Esophagus squamous epithelium (tissue), 5 donors: ENCODE data around the gene CD1C. TPM values are rescaled to one million over a fixed set of nuclear protein-coding genes. Genes with fewer than 3 reads are reported as not detected.

ENCODE experiments used
- DNase-seq: peaks from one replicate; lab custom pipeline; 2025; lab: John Stamatoyannopoulos, UW
- H3K27ac ChIP-seq, 4 donors: fragments of 200-600 bp; sonication (generic); one replicate each; pipeline ENCODE4 v1.5.1; 2016 to 2019; ENCODE audit warnings: mild to moderate bottlenecking in 1 of 4
- H3K27me3 ChIP-seq, 4 donors: fragments of 200-600 bp; sonication (generic); 1 replicate in 3 of 4; 2 replicates in 1 of 4; pipeline versions ENCODE4 v1.5.1 to v1.6.0; 2017 to 2021; ENCODE audit warnings: antibody characterized with exemption in 1 of 4
- H3K36me3 ChIP-seq, 3 donors: fragments of 200-600 bp; sonication (generic); one replicate each; pipeline ENCODE4 v1.5.1; 2016 to 2019
- H3K4me1 ChIP-seq, 3 donors: fragments of 200-600 bp; sonication (generic); one replicate each; pipeline ENCODE4 v1.5.1; 2017 to 2019
- H3K4me3 ChIP-seq, 4 donors: fragments of 200-600 bp; sonication (generic); 1 replicate in 3 of 4; 2 replicates in 1 of 4; pipeline ENCODE4 v1.5.1; 2016 to 2019; ENCODE audit warnings: mild to moderate bottlenecking in 2 of 4, moderate library complexity in 1 of 4
- H3K9me3 ChIP-seq, 3 donors: fragments of 200-600 bp; sonication (generic); one replicate each; pipeline ENCODE4 v1.5.1; 2016 to 2019
- CTCF ChIP-seq, 6 experiments: fragments of 450-650 bp in 4 of 6; fragments of 200-600 bp in 2 of 6; sonication (generic) in 2 of 6; IDR thresholded peaks; one replicate each; pipeline ENCODE4 v1.5.1; 2016 to 2019; ENCODE audit warnings: antibody characterized with exemption in 6 of 6, mild to moderate bottlenecking in 4 of 6, moderate library complexity in 4 of 6
- POLR2A ChIP-seq, 4 donors: fragments of 450-650 bp; IDR thresholded peaks; one replicate each; pipeline ENCODE4 v1.6.1; 2017; ENCODE audit warnings: antibody characterized with exemption in 4 of 4, mild to moderate bottlenecking in 4 of 4, moderate library complexity in 3 of 4
- WGBS, 2 donors: methylation state at CpG; one replicate each; pipeline ENCODE4 v1.1.5; 2018; 5-methylcytosine and 5-hydroxymethylcytosine counted together
- intact Hi-C: fragments of 100-400 bp; cut with DNase I; formaldehyde crosslinking; loops from one replicate; pipeline ENCODE4 v1.15.0; 2022
- total RNA-seq, 4 donors: library from RNA; depleted of rRNA; stranded (reverse); fragments of >200 nt; gene quantifications; one replicate each; pipeline ENCODE4 v1.1.0, GENCODE V29; 2016
- donor health status: DM: yes; HTN: yes; CAD: no.

Gene CD1C
- total RNA-seq, result 1 to 10 TPM in 2 of 4 donors, under 1 TPM in 1, not detected in 1; 0.72 to 4.0 (median 2.2) TPM

GRCh38 chr1:158289811-158290210 is at the start of gene CD1C:
CD1C (plus strand) TSS chr1:158289923; CDS start chr1:158290065, 142 bp downstream.
- Histone ChIP-seq H3K4me1 (no peaks in the 10 kb centered on the region), H3K27ac (no peak within 1 kb of the TSS), H3K9me3 (no peaks in the 10 kb centered on the region), H3K27me3 (no peaks in the 10 kb centered on the region), H3K36me3 (no peaks in the 10 kb centered on the region), H3K4me3 (no peak within 1 kb of the TSS)
- no peak for DNase-seq
- 57 to 81% methylated on average over 4 of the region's 4 CpGs for WGBS, 2 donors
- intact Hi-C loops, result no loop called here
- TF ChIP-seq POLR2A (IDR thresholded peaks at IDR 0.05) (no peak), CTCF (IDR thresholded peaks at IDR 0.05) (no peak)

- no peaks in the 10 kb centered on the region for H3K36me3 ChIP-seq
- no peak overlapping the region for H3K4me3 ChIP-seq
- no peaks in the 10 kb centered on the region for H3K9me3 ChIP-seq
- intact Hi-C loops, result no loop called here
- no peak for TF ChIP-seq CTCF (IDR thresholded peaks at IDR 0.05)
- TF ChIP-seq POLR2A (IDR thresholded peaks at IDR 0.05), result no peak
- WGBS, 2 donors, result 61 to 66% methylated on average over 7 of the region's 7 CpGs
- no peak overlapping the region for H3K27ac ChIP-seq
- no peaks in the 10 kb centered on the region for H3K4me1 ChIP-seq
- no peak for DNase-seq
- peaks cover 0 to 5% (median 0%) of the 10 kb centered on the region in 4 donors for H3K27me3 ChIP-seq
Observed at GRCh38 chr1:158246650-158247049, 43.1 kb upstream of the CD1C start.

- intact Hi-C loops, result no loop called here
- Histone ChIP-seq H3K27ac (no peak overlapping the region), H3K27me3 (peaks cover 0 to 5% (median 0%) of the 10 kb centered on the region in 4 donors), H3K4me3 (no peak overlapping the region), H3K4me1 (no peaks in the 10 kb centered on the region), H3K36me3 (no peaks in the 10 kb centered on the region), H3K9me3 (no peaks in the 10 kb centered on the region)
- peak; percentile 3 for DNase-seq
- WGBS, 2 donors, result 60 to 71% methylated on average over 3 of the region's 3 CpGs
- TF ChIP-seq POLR2A (IDR thresholded peaks at IDR 0.05) (no peak), CTCF (IDR thresholded peaks at IDR 0.05) (no peak)
Observed at GRCh38 chr1:158248118-158248517, 41.6 kb upstream of the CD1C start.

- Histone ChIP-seq H3K27ac (no peak overlapping the region), H3K4me1 (no peaks in the 10 kb centered on the region), H3K27me3 (peaks cover 0 to 5% (median 0%) of the 10 kb centered on the region in 4 donors), H3K9me3 (no peaks in the 10 kb centered on the region), H3K4me3 (no peak overlapping the region), H3K36me3 (no peaks in the 10 kb centered on the region)
- no peak for DNase-seq
- intact Hi-C loops, result no loop called here
- no peak for TF ChIP-seq CTCF (IDR thresholded peaks at IDR 0.05)
- no peak for TF ChIP-seq POLR2A (IDR thresholded peaks at IDR 0.05)
- 67 to 75% methylated on average over 2 of the region's 2 CpGs for WGBS, 2 donors
Observed at GRCh38 chr1:158248771-158249170, 41.0 kb upstream of the CD1C start.

GRCh38 chr1:158249646-158250045 is 40.1 kb upstream of the CD1C start:
- no peaks in the 10 kb centered on the region for H3K36me3 ChIP-seq
- TF ChIP-seq CTCF (IDR thresholded peaks at IDR 0.05) (no peak), POLR2A (IDR thresholded peaks at IDR 0.05) (no peak)
- no peak overlapping the region for H3K4me3 ChIP-seq
- H3K4me1 ChIP-seq, result no peaks in the 10 kb centered on the region
- intact Hi-C loops, result no loop called here
- 69 to 76% methylated on average over 2 to 4 of the region's 4 CpGs for WGBS, 2 donors
- H3K27me3 ChIP-seq, result peaks cover 0 to 5% (median 0%) of the 10 kb centered on the region in 4 donors
- no peak for DNase-seq
- no peak overlapping the region for H3K27ac ChIP-seq
- H3K9me3 ChIP-seq, result no peaks in the 10 kb centered on the region
